Smooth muscle cell of trachea (primary cell): ENCODE measurements around the gene TAOK1. TPM values are rescaled to one million over a fixed set of nuclear protein-coding genes. Genes with fewer than 3 reads are reported as not detected.

ENCODE experiments used
- total RNA-seq: library from RNA; depleted of rRNA; stranded (reverse); fragments of >200 nt; gene quantifications from 2 replicates; pipeline ENCODE4 v1.2.1, GENCODE V29; 2014

Gene TAOK1
- 57.6 and 65.6 TPM in 2 replicates for total RNA-seq

GRCh38 chr17:29389982-29390850, at the start of gene TAOK1:
Gene TAOK1 (plus strand): TSS chr17:29390363. CDS start chr17:29451549, 61,186 bp downstream.

GRCh38 chr17:29566473-29567303, 176.5 kb downstream of the TAOK1 start, which contains the start of gene ABHD15:
Gene ABHD15 (minus strand): TSS chr17:29567037. CDS start chr17:29566966, 71 bp downstream.

GRCh38 chr17:29568331-29569244, 178.4 kb downstream of the TAOK1 start, which contains the start of gene TP53I13:
Gene TP53I13 (plus strand): TSS chr17:29568701. CDS start chr17:29568759, 58 bp downstream.

GRCh38 chr17:29589524-29590410, 199.6 kb downstream of the TAOK1 start, which contains the start of gene GIT1:
Gene GIT1 (minus strand): TSS chr17:29589648. CDS start chr17:29589378, 270 bp downstream.

GRCh38 chr17:29592850-29593551, 202.8 kb downstream of the TAOK1 start, which contains the start of gene ANKRD13B:
Gene ANKRD13B (plus strand): TSS chr17:29593132. CDS start chr17:29593622, 490 bp downstream.

Other genes starting within 250 kb of the TAOK1 start
- 158 and 215 TPM in 2 replicates for gene MYO18A, start 210.0 kb upstream of the TAOK1 start, total RNA-seq
- gene CRYBA1, start 143.5 kb upstream of the TAOK1 start, total RNA-seq, result 0.15 and 0.33 TPM in 2 replicates
- gene NUFIP2, start 96.2 kb upstream of the TAOK1 start, total RNA-seq, result 27.9 and 32.4 TPM in 2 replicates
- 11.1 and 19.7 TPM in 2 replicates for gene ABHD15, start 176.7 kb downstream of the TAOK1 start, total RNA-seq
- 52.7 and 80.1 TPM in 2 replicates for gene TP53I13, start 178.3 kb downstream of the TAOK1 start, total RNA-seq
- 23.0 and 31.9 TPM in 2 replicates for gene GIT1, start 199.3 kb downstream of the TAOK1 start, total RNA-seq
- 7.0 and 19.5 TPM in 2 replicates for gene ANKRD13B, start 202.8 kb downstream of the TAOK1 start, total RNA-seq
- 12.1 and 21.3 TPM in 2 replicates for gene CORO6, start 232.5 kb downstream of the TAOK1 start, total RNA-seq